Stimulated activated CD8-positive, alpha-beta memory T cell treated with anti-CD3 and anti-CD28 coated beads, Interleukin-7, amount 100 ng/mL, for 48 hours (primary cell): ENCODE results near the gene AGTRAP.

Experiments used
- DNase-seq, 2 donors: peaks; one replicate each; pipeline ENCODE4 v3.0.0-alpha.2; 2020; ENCODE audit warnings: low read depth in 1 of 2; ENCODE audit errors: extremely low read depth in 1 of 2

The AGTRAP gene

GRCh38 chr1:11731691-11732283 lies 4.1 kb upstream of the AGTRAP start:
- no peak for DNase-seq

GRCh38 chr1:11733306-11733705 lies 2.6 kb upstream of the AGTRAP start:
- no peak for DNase-seq

- DNase-seq: no peak
Observed at GRCh38 chr1:11735531-11735853, 444 bp upstream of the AGTRAP start.

GRCh38 chr1:11736746-11737639 lies 1.1 kb downstream of the AGTRAP start:
- no peak for DNase-seq

- DNase-seq: no peak
Observed at GRCh38 chr1:11738096-11738495, 2.2 kb downstream of the AGTRAP start.

GRCh38 chr1:11738783-11739182 lies 2.8 kb downstream of the AGTRAP start:
- no peak for DNase-seq

- no peak for DNase-seq
Observed at GRCh38 chr1:11740258-11741192, 4.6 kb downstream of the AGTRAP start.

GRCh38 chr1:11741482-11741881 lies 5.5 kb downstream of the AGTRAP start:
- DNase-seq: no peak

- no peak for DNase-seq
Observed at GRCh38 chr1:11741919-11742558, 6.1 kb downstream of the AGTRAP start.

GRCh38 chr1:11744287-11744686 lies 8.4 kb downstream of the AGTRAP start:
- no peak for DNase-seq

GRCh38 chr1:11746092-11746491 lies 10.2 kb downstream of the AGTRAP start:
- no peak for DNase-seq

- no peak for DNase-seq
Observed at GRCh38 chr1:11746795-11747487, 11.0 kb downstream of the AGTRAP start.

- no peak for DNase-seq
Observed at GRCh38 chr1:11748294-11749202, 12.6 kb downstream of the AGTRAP start.

- DNase-seq: peak in 1 of 2 donors; percentile 41
Observed at GRCh38 chr1:11749203-11749689, 13.3 kb downstream of the AGTRAP start.

- no peak for DNase-seq
Observed at GRCh38 chr1:11749996-11750395, 14.1 kb downstream of the AGTRAP start.

- no peak for DNase-seq
Observed at GRCh38 chr1:11751087-11751486, 15.2 kb downstream of the AGTRAP start.

GRCh38 chr1:11752359-11753088 lies 16.6 kb downstream of the AGTRAP start:
- DNase-seq: no peak

GRCh38 chr1:11753555-11754208 lies 17.7 kb downstream of the AGTRAP start:
- DNase-seq: no peak
